Measurements from ENCODE around the gene NRXN2.
"Not testable (repeated sequence)": the region's sequence is repeated elsewhere in the genome, so short reads cannot be mapped to it uniquely, and the experiment has no call there.

The NRXN2 gene

GRCh38 chr11:64601605-64602465 is 121.2 kb downstream of the NRXN2 start:
- no peak for DNase-seq

GRCh38 chr11:64600281-64600992 is 122.6 kb downstream of the NRXN2 start:
- no peak for DNase-seq

- no peak for DNase-seq
Observed at GRCh38 chr11:64599698-64600211, 123.2 kb downstream of the NRXN2 start.

- no peak for DNase-seq
Observed at GRCh38 chr11:64598797-64599697, 124.0 kb downstream of the NRXN2 start.

GRCh38 chr11:64598106-64598796 is 124.7 kb downstream of the NRXN2 start:
- DNase-seq: no peak

- no peak for DNase-seq
Observed at GRCh38 chr11:64597671-64598101, 125.3 kb downstream of the NRXN2 start.

- DNase-seq: not testable (repeated sequence)
Observed at GRCh38 chr11:64595922-64596321, 127.1 kb downstream of the NRXN2 start.

- DNase-seq: no peak
Observed at GRCh38 chr11:64594159-64594939, 128.6 kb downstream of the NRXN2 start.

- DNase-seq: no peak
Observed at GRCh38 chr11:64593156-64594105, 129.6 kb downstream of the NRXN2 start.

GRCh38 chr11:64592656-64593055 is 130.3 kb downstream of the NRXN2 start:
- DNase-seq: no peak

- DNase-seq: no peak
Observed at GRCh38 chr11:64592234-64592615, 130.8 kb downstream of the NRXN2 start.

- no peak for DNase-seq
Observed at GRCh38 chr11:64591257-64592233, 131.5 kb downstream of the NRXN2 start.

- DNase-seq: no peak
Observed at GRCh38 chr11:64590763-64591221, 132.2 kb downstream of the NRXN2 start, which contains the start of gene SLC22A12. SLC22A12 (plus strand) TSS chr11:64591220; CDS start chr11:64591557, 337 bp downstream.

- DNase-seq: no peak
Observed at GRCh38 chr11:64588701-64589100, 134.3 kb downstream of the NRXN2 start.

- DNase-seq: no peak
Observed at GRCh38 chr11:64586366-64586765, 136.6 kb downstream of the NRXN2 start.

- no peak for DNase-seq
Observed at GRCh38 chr11:64585150-64585549, 137.8 kb downstream of the NRXN2 start.

GRCh38 chr11:64583296-64584262 is 139.4 kb downstream of the NRXN2 start:
- no peak for DNase-seq

Data from Kasumi-1 (cell line).